HepG2 (cell line): ENCODE data around the gene PLCL2. TPM values are rescaled to one million over a fixed set of nuclear protein-coding genes. Genes with fewer than 3 reads are reported as not detected.

Experiments
- ATAC-seq: fragments of 200-7000 bp; cut with Tn5 transposase; 3 replicates; pipeline ENCODE4 v1.9.1; 2020; ENCODE audit warnings: mild to moderate bottlenecking, moderate library complexity
- BruUV-seq: library from RNA; stranded (reverse); fragments of 400-500 nt; replicated peaks from 2 replicates; lab custom pipeline; 2021; lab: Mats Ljungman, UMichigan
- CTCF ChIA-PET: fragments of 300-600 bp; formaldehyde crosslinking; extraction: SDS; loops from one replicate; lab custom pipeline; 2021; ENCODE audit warnings: low total read pairs, inconsistent platforms, low intra/inter-chr PET ratio; lab: Yijun Ruan, JAX
- POLR2A ChIA-PET: fragments of 350-600 bp; sonication (Branson Sonifier 250); formaldehyde crosslinking; loops from one replicate; lab custom pipeline; 2020; ENCODE audit warnings: antibody characterized with exemption, inconsistent platforms; lab: Yijun Ruan, JAX
- DNase-seq: peaks from one replicate; pipeline ENCODE4 v3.0.0-alpha.2; 2015; ENCODE audit warnings: low spot score
- FAIRE-seq: peaks from 3 replicates; lab custom pipeline; 2011; peaks lifted over from hg19 to GRCh38; lab: Jason Lieb, UNC
- H2AFZ ChIP-seq: one replicate; pipeline ENCODE4 v1.6.1; 2011; ENCODE audit warnings: low read length, inconsistent platforms
- H3K27ac ChIP-seq: fragments of 300-600 bp; 3 replicates; pipeline ENCODE4 v1.8.0; 2011; ENCODE audit warnings: mixed run types, mild to moderate bottlenecking, mixed read lengths, low read length, inconsistent platforms; ENCODE audit not compliant: insufficient read depth; ENCODE audit errors: extremely low read length
- H3K27me3 ChIP-seq, 2 experiments: fragments of 200-600 bp in 1 of 2; 2 replicates in 1 of 2; 3 replicates in 1 of 2; pipeline versions ENCODE4 v1.6.0 to v1.8.0; 2011; ENCODE audit warnings: low read length in 2 of 2, mild to moderate bottlenecking in 2 of 2, moderate library complexity in 2 of 2, inconsistent platforms in 1 of 2; ENCODE audit not compliant: insufficient read depth in 2 of 2, control insufficient read depth in 1 of 2
- H3K36me3 ChIP-seq, 2 experiments: fragments of 200-600 bp in 1 of 2; replicated peaks in 1 of 2; 2 replicates in 1 of 2; 3 replicates in 1 of 2; pipeline versions ENCODE4 v1.5.1 to v1.8.0; 2011; ENCODE audit warnings: low read length in 2 of 2, inconsistent platforms in 1 of 2; ENCODE audit not compliant: insufficient read depth in 2 of 2, control insufficient read depth in 1 of 2
- H3K4me1 ChIP-seq: 2 replicates; pipeline ENCODE4 v1.5.1; 2012; ENCODE audit warnings: low read length, inconsistent platforms; ENCODE audit not compliant: insufficient read depth
- H3K4me2 ChIP-seq: 2 replicates; pipeline ENCODE4 v1.6.0; 2011; ENCODE audit warnings: low read depth, low read length, inconsistent platforms
- H3K4me3 ChIP-seq, 3 experiments: fragments of 200-600 bp in 1 of 3; sonication (generic), shearing (Covaris generic) in 1 of 3; replicated peaks in 1 of 3; 2 replicates each; pipeline ENCODE4 v1.5.1; 2011 to 2016; ENCODE audit warnings: low read length in 3 of 3, inconsistent platforms in 2 of 3, low read depth in 2 of 3, mild to moderate bottlenecking in 2 of 3, control low read depth in 1 of 3, mixed read lengths in 1 of 3; ENCODE audit not compliant: insufficient read depth in 1 of 3
- H3K79me2 ChIP-seq: one replicate; pipeline ENCODE4 v1.6.1; 2011; ENCODE audit warnings: low read length, inconsistent platforms; ENCODE audit not compliant: insufficient read depth
- H3K9ac ChIP-seq: 2 replicates; pipeline ENCODE4 v1.6.0; 2011; ENCODE audit warnings: mild to moderate bottlenecking, low read depth, low read length, inconsistent platforms; ENCODE audit not compliant: insufficient read depth
- H3K9me3 ChIP-seq: 2 replicates; pipeline ENCODE4 v1.5.1; 2012; ENCODE audit warnings: mild to moderate bottlenecking, low read length
- H4K20me1 ChIP-seq: 2 replicates; pipeline ENCODE4 v1.6.0; 2011; ENCODE audit warnings: inconsistent platforms, mild to moderate bottlenecking, low read length, moderate library complexity; ENCODE audit not compliant: insufficient read depth
- GTF2F1 ChIP-seq: fragments of 150-350 bp; IDR thresholded peaks from 2 replicates; pipeline ENCODE4 v1.6.1; 2014; ENCODE audit warnings: low read length
- HIVEP1 ChIP-seq: sonication (generic); formaldehyde crosslinking; IDR thresholded peaks from 2 replicates; pipeline ENCODE4 v1.4.0; 2020; ENCODE audit warnings: mild to moderate bottlenecking, missing genetic modification reagents
- JUN ChIP-seq: sonication (generic); formaldehyde crosslinking; IDR thresholded peaks from 2 replicates; pipeline ENCODE4 v1.4.0; 2020; ENCODE audit warnings: mild to moderate bottlenecking, missing genetic modification reagents
- KLF12 ChIP-seq: sonication (generic); formaldehyde crosslinking; IDR thresholded peaks from 2 replicates; pipeline ENCODE4 v1.4.0; 2020; ENCODE audit warnings: missing genetic modification reagents, borderline replicate concordance
- MED1 ChIP-seq: sonication (generic); formaldehyde crosslinking; IDR thresholded peaks from 2 replicates; pipeline ENCODE4 v1.4.0; 2020; ENCODE audit warnings: missing genetic modification reagents
- MED13 ChIP-seq: sonication (generic); formaldehyde crosslinking; IDR thresholded peaks from 2 replicates; pipeline ENCODE4 v1.5.0; 2020; ENCODE audit warnings: missing genetic modification reagents
- MZF1 ChIP-seq: sonication (generic); formaldehyde crosslinking; IDR thresholded peaks from 2 replicates; pipeline ENCODE4 v1.8.1; 2023; ENCODE audit warnings: mild to moderate bottlenecking, missing genetic modification reagents, borderline replicate concordance
- PHF8 ChIP-seq: sonication (generic); formaldehyde crosslinking; IDR thresholded peaks from 2 replicates; pipeline ENCODE4 v1.5.0; 2020; ENCODE audit warnings: missing genetic modification reagents
- ZBTB7A ChIP-seq: sonication (generic); formaldehyde crosslinking; IDR thresholded peaks from 2 replicates; pipeline ENCODE4 v1.8.0; 2022; ENCODE audit warnings: mild to moderate bottlenecking, missing genetic modification reagents
- ZBTB8A ChIP-seq: sonication (generic); formaldehyde crosslinking; IDR thresholded peaks from 2 replicates; pipeline ENCODE4 v1.4.0; 2020; ENCODE audit warnings: mild to moderate bottlenecking, low read depth, missing genetic modification reagents, borderline replicate concordance
- ZNF18 ChIP-seq: sonication (generic); formaldehyde crosslinking; IDR thresholded peaks from 2 replicates; pipeline ENCODE4 v1.8.0; 2022; ENCODE audit warnings: mild to moderate bottlenecking, missing genetic modification reagents; ENCODE audit not compliant: insufficient replicate concordance
- ZNF235 ChIP-seq: sonication (generic); formaldehyde crosslinking; IDR thresholded peaks from 2 replicates; pipeline ENCODE4 v1.8.1; 2023; ENCODE audit warnings: mild to moderate bottlenecking, missing genetic modification reagents, borderline replicate concordance
- ZNF354B ChIP-seq: sonication (generic); formaldehyde crosslinking; IDR thresholded peaks from 2 replicates; pipeline ENCODE4 v1.8.0; 2022; ENCODE audit warnings: mild to moderate bottlenecking, missing genetic modification reagents
- whole genome bisulfite sequencing: methylation state at CpG from one replicate; pipeline ENCODE4 v1.1.6; 2017; ENCODE audit warnings: low lambda C conversion rate; 5-methylcytosine and 5-hydroxymethylcytosine counted together
- in situ Hi-C: cut with HindIII; loops from 2 replicates; pipeline ENCODE4 v1.10.0; 2017; ENCODE audit warnings: low pct_unique_long_range_greater_than_20kb; ENCODE audit not compliant: extremely low pct_ligation_motif_present
- intact Hi-C: fragments of 100-400 bp; cut with micrococcal nuclease; formaldehyde crosslinking; loops from one replicate; pipeline ENCODE4 v1.10.0; 2022; ENCODE audit not compliant: unreplicated experiment
- polyA plus RNA-seq, 8 experiments: library from polyadenylated mRNA; depleted of rRNA in 3 of 8; stranded (reverse) in 7 of 8; unstranded in 1 of 8; fragments of >200 nt; fragmentation: Illumina TruSeq in 4 of 8; extraction: Trizol in 4 of 8; gene quantifications; 2 replicates each; pipeline versions ENCODE4 v1.2.1 to v1.2.3, GENCODE V29; 2011 to 2016; ENCODE audit warnings: low read depth in 4 of 8, missing spikeins in 1 of 8, mixed read lengths in 1 of 8; ENCODE audit not compliant: insufficient read depth in 1 of 8
- total RNA-seq, 5 experiments: library from RNA; depleted of rRNA; stranded (reverse); fragments of >200 nt; fragmentation: Illumina TruSeq; extraction: Trizol; gene quantifications; 2 replicates each; pipeline ENCODE4 v1.2.3, GENCODE V29; 2016; ENCODE audit warnings: low read depth in 1 of 5
- TF ChIP-seq, protein P1 (sequence below): sonication (generic); formaldehyde crosslinking; IDR thresholded peaks from 2 replicates; pipeline ENCODE4 v1.4.0; 2020; ENCODE audit warnings: missing genetic modification reagents
- TF ChIP-seq, protein P2 (sequence below): sonication (generic); formaldehyde crosslinking; IDR thresholded peaks from 2 replicates; pipeline ENCODE4 v1.5.1; 2020; ENCODE audit warnings: missing genetic modification reagents, mild to moderate bottlenecking, borderline replicate concordance

PLCL2 gene
- total and polyA plus RNA-seq, 2 of the 13 experiments (the other 11 are each of a cell fraction or from before 2014, with no cell fraction given) = not detected

GRCh38 chr3:16998236-16998923 is 113.6 kb downstream of the PLCL2 start:
- Histone ChIP-seq H3K4me1 (no peaks in the 10 kb centered on the region), H3K36me3 (no peaks in the 10 kb centered on the region), H3K27ac (no peak overlapping the region), H2AFZ (no peak overlapping the region), H3K4me2 (no peak overlapping the region), H4K20me1 (no peaks in the 10 kb centered on the region), H3K79me2 (no peaks in the 10 kb centered on the region), H3K9ac (no peak overlapping the region), H3K4me3 (no peak overlapping the region), H3K9me3 (no peaks in the 10 kb centered on the region), H3K27me3 (no peaks in the 10 kb centered on the region)
- DNase-seq (no peak), FAIRE-seq (no peak), ATAC-seq (no peak)
- TF ChIP-seq ZBTB7A = no peak
- TF ChIP-seq, protein P1, sequence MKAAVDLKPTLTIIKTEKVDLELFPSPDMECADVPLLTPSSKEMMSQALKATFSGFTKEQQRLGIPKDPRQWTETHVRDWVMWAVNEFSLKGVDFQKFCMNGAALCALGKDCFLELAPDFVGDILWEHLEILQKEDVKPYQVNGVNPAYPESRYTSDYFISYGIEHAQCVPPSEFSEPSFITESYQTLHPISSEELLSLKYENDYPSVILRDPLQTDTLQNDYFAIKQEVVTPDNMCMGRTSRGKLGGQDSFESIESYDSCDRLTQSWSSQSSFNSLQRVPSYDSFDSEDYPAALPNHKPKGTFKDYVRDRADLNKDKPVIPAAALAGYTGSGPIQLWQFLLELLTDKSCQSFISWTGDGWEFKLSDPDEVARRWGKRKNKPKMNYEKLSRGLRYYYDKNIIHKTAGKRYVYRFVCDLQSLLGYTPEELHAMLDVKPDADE = no peak
- no peak for TF ChIP-seq PHF8 (CRISPR knock-in tag)
- no peak for TF ChIP-seq ZBTB8A (CRISPR knock-in tag)
- ChIA-PET POLR2A (no interaction called here), CTCF (no interaction called here)
- no TSS peak for BruUV-seq
- in situ Hi-C loops (no loop called here), intact Hi-C loops (no loop called here)
- WGBS = 47% methylated on average over 3 of the region's 3 CpGs

DNA sequence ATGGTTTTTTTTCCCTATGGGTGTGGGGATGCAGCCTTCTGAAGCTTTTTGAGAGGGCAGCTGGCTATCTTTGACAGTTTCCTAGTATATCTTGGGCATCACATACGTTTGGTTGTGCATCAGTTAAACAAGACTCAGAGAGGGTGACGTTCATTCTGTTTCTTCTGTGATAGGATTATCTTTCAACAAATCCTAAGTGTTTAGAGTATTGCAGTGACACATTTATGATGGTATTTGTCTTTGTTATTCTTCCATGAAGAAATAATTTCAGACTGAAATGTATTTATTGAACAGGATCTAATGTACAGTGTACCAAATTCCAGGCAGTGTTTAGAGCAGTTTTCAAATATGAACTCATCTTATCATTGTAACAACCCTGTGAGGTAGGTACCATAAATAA is 114.4 kb downstream of the PLCL2 start:
- BruUV-seq = no TSS peak
- ATAC-seq (no peak), FAIRE-seq (no peak), DNase-seq (no peak)
- ChIA-PET CTCF (no interaction called here), POLR2A (no interaction called here)
- in situ Hi-C loops = no loop called here
- intact Hi-C loops = no loop called here
- H4K20me1 ChIP-seq = no peaks in the 10 kb centered on the region
- no peak overlapping the region for H2AFZ ChIP-seq
- H3K36me3 ChIP-seq = no peaks in the 10 kb centered on the region
- no peak overlapping the region for H3K4me2 ChIP-seq
- no peak overlapping the region for H3K27ac ChIP-seq
- no peaks in the 10 kb centered on the region for H3K27me3 ChIP-seq
- H3K79me2 ChIP-seq = no peaks in the 10 kb centered on the region
- WGBS = 0% methylated on average over 2 of the region's 2 CpGs
- no peaks in the 10 kb centered on the region for H3K4me1 ChIP-seq
- H3K9ac ChIP-seq = no peak overlapping the region
- H3K4me3 ChIP-seq = no peak overlapping the region
- H3K9me3 ChIP-seq = no peaks in the 10 kb centered on the region
- TF ChIP-seq ZNF354B = no peak
- TF ChIP-seq KLF12 (CRISPR knock-in tag) = no peak
- TF ChIP-seq MED1 (CRISPR knock-in tag) = no peak
- no peak for TF ChIP-seq GTF2F1
- TF ChIP-seq JUN = no peak
- TF ChIP-seq, protein P2, sequence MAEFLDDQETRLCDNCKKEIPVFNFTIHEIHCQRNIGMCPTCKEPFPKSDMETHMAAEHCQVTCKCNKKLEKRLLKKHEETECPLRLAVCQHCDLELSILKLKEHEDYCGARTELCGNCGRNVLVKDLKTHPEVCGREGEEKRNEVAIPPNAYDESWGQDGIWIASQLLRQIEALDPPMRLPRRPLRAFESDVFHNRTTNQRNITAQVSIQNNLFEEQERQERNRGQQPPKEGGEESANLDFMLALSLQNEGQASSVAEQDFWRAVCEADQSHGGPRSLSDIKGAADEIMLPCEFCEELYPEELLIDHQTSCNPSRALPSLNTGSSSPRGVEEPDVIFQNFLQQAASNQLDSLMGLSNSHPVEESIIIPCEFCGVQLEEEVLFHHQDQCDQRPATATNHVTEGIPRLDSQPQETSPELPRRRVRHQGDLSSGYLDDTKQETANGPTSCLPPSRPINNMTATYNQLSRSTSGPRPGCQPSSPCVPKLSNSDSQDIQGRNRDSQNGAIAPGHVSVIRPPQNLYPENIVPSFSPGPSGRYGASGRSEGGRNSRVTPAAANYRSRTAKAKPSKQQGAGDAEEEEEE = no peak
- TF ChIP-seq ZNF18 (CRISPR knock-in tag) = no peak
- no peak for TF ChIP-seq MZF1 (CRISPR knock-in tag)
- TF ChIP-seq ZNF235 (CRISPR knock-in tag) = no peak
- TF ChIP-seq MED13 (CRISPR knock-in tag) = no peak
- no peak for TF ChIP-seq HIVEP1 (CRISPR knock-in tag)
